Limb (tissue), 2 donors: ENCODE results near the gene F2RL3.
A peak's percentile ranks its signal among the peaks of the same experiment; 100 is the strongest.

Experiments used
- DNase-seq, 2 donors: peaks; one replicate each; pipeline ENCODE4 v3.0.0-alpha.2; 2016; ENCODE audit errors: extremely low spot score in 2 of 2

The F2RL3 gene

DNA sequence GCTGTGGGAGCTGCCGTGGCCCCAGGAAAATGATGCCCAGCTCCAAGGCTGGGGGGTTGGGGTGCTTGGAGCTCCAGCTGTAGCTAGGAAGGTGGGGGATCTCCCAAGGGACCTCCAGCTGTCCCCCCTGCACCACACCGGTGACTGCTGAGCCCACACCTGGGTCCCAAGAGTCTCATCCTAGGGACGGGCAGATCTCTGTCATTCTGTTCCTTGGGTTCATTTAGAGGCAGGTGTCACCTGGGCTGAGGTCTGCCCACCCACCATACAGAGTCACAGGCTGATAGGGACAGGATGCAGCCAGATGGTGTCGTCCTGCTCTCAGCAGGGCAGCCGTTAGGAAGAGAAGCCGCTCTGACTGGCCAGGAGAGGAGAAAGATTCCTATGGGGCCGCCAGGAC lies 5.3 kb downstream of the F2RL3 start:
- DNase-seq, result no peak

DNA sequence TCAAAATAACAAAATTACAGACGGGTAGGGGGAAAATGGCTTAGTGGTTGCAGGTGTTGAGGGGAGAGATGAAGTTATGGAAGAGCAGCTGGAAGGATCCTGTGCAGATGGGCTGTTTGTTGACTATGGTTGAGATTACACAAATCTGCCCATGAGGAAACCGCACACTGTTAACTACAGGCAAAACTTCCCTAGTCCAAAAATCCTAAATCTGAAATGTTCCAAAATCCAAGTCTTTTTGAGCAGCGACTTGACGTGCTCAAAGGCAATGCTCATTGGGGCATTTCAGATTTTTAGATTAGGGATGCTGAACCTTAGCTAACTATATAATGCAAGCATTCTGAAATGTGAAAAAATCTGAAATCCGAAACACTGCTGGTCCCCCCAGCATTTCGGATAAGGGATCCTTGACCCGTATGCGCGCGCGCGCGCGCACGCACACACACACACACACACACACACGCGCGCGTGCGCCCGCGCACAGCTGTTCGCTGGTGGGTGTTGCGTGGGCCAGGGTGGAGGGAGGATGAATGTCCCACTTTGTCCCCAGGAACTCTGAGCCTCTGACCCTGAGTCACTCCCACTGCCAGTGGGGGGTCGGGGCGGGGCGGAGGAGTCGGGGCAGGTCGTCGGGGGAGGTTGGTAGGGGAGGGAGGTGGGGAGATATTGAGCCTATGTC lies 6.8 kb downstream of the F2RL3 start:
- DNase-seq, result peak in 1 of 2 donors; percentile 64

DNA sequence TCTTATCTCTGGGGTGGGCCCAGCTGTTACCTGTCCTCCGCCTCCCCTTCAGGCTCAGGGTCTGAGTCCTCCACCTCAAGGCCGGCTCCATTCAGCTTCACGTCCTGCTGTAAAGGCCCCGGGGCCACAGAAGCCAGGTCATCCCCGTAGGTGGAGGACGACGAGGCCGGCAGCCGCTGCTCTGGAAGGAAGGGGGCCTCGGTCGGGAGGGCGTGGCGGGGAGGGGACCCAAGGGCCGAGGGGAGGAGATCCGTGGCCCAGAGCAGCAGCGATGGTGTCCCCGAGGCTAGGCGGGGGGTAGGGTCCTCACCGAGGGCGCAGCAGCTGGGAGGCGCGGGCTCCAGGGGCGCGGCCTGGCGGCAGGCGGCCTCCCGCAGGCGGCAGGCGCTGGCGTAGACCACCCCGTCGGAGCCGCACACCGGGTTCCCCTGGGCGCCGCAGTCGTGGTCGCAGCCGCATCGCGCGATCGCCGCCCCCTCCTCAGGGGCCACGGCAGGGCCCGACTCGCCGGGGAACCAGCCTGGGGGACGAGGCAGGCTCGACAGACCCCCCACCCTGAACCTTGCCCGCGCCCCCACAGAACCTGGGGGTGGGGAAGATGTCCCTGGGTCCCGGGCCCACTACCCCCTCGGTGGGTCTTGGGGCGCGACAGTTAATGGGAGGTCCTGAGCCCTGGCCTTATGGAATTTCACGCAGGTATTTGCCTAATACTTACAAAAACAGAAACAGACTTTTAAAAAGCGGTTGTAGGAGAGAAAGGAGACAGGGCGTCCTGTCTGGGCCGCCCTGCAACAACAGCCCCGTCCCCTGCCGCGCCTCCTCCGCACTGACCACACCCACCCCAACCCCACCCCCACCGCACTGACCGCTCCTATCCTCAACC lies 7.6 kb downstream of the F2RL3 start:
- peak in 1 of 2 donors; percentile 60 for DNase-seq

DNA sequence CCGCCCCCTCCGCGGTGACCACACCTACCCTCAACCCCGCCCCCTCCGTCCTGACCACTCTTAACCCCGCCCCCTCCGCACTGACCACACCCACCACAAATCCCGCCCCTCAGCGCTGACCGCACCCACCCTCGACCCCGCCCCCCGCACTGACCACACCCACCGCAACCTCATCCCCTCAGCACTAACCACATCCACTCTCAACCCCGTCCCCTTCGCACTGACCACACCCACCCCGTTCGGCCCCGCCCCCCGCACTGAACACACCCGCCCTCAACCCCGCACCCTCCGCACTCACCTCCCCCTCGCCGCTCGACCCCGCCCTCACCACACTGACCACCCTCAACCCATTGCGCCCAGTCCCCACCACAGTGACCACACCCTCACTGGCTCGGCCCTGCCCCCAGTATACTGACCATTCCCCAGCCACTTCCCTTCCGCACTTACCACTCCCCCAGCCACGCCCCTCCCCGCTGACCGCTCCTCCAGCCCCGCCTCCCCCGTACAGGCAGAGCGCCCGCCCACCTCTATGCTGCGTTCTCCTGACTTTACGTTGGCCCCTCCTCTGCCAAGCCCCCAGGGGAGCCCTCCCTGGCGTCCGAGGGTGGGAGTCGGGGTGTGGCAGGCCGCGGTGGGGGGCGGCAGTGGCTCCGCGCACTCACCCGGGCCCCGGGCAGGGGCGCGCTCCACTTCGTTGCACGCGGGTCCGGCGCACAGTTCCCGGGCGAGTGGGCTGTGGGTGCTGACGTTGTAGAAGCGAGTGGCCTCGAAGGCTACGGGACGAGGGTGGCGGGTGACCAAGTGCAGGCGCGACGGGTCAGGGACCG lies 8.4 kb downstream of the F2RL3 start:
- peak; percentile 80 to 93 for DNase-seq

DNA sequence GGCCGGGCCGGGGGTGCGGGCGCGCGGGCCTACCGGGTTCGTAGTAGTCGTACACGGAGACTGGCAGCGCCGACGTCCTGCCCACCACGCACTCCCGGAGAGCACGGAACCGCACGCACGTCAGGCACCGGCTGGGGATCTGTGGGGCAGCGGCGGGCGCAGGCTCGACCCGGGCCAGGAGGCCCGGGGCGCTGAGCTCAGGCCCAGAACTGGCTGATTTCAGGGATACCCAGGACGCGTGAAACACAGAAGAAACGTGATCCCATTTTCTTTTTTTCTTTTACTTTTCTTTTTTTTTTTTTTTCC lies 9.0 kb downstream of the F2RL3 start:
- DNase-seq, result peak in 1 of 2 donors; percentile 9

DNA sequence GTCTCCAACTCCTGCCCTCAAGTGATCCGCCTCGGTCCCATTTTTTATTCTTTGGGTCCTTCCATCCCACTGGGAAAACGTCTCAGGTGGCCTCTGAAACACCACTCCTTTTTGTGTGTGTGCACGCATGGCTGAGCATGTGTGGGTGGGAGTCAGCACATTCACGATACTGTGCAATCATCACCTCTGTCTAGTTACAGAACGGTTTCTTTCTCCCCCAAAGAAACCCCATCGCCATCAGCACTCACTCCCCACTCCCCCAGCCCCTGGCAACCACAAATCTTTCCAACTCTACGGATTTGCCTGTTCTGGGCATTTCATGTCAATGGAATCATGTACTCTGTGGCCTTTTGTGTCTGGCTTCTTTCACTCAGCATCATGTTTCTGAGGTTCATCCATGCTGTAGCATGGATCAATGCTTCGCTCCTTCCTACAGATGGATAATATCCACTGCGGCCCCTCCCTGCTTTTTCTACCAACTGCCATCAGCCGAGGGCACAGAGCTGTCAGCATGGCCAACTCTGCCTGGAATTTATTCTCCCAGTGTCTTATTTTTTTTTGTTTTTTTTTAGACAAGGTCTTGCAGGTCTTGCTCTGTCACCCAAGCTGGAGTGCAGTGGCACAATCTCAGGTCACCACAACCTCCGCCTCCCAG lies 9.7 kb downstream of the F2RL3 start:
- no peak for DNase-seq

DNA sequence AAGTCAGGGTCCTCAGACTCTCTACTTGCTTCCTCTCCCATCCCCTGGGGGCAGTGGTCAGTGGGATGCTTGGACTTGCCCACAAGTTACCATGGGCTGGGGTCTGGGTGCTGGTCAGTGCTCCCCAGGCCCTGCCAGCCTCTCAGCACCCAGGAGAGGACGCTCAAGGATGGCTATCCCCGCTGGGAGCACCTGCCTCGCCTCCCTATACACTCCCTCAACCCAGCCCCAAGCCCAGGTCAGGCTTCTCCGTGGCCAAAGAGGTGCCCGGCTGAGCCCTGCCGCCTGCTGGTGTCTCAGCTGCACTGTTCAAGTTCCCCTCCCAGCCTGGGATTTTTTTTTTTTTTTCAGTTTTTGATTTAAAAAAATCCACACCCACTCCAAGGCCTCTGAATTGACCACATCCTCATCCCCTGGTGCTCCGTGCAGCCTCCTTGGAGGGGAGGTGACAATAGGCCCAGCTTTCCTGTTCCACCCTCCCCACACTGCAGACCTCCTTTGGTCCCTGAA lies 10.8 kb downstream of the F2RL3 start:
- DNase-seq, result no peak

DNA sequence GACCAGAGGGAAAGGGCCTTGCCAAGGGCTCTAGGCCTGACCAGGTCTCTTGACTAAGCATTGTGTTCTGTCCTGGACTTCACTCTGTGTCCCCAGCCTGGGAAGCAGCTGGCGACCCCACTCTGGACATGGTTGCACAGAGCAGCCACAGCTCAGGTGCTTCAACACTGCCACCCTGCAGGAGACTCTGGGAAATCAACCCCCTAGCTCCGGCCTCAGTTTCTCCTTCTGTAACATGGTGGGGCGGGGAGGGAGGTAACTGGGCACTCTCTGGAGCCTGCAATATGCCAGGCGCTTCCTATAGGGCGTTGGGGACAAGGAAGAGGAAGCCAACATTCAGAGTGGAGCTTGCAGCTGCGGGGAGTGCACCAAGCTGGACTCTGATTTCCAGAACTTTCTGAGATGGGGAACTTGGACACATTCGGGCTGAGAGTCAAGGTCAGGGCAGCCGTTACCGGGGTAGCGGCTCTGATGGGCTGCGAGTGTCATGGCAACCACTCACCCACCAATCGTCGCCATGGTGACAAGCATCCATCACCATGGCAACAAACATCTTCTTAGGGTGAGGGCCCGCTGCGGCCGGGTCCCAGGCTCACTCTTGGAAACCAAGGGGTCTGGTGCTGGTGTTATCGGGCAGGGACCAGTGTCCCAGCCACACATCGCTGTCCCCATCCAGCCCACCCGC lies 12.8 kb downstream of the F2RL3 start:
- DNase-seq, result no peak

DNA sequence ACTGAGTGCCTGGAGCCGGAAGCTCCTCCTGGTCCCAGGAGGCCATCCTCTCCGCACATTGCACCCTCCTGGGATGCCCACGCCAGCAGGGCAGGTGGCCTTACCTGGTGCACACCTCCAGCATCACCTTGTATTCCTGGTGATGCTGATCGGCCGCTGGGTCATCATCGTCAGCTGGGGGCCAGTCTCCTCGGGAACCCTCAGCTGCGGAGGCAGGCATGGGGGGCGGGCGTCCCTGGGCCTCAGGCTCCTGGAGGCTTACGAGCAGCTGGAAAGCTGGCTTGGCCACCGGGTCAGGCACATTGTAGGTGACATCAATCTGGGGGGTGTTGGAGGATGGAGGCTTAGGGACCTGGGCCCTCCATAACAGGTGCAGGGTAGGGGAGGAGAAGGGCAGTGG lies 13.7 kb downstream of the F2RL3 start:
- DNase-seq, result no peak

DNA sequence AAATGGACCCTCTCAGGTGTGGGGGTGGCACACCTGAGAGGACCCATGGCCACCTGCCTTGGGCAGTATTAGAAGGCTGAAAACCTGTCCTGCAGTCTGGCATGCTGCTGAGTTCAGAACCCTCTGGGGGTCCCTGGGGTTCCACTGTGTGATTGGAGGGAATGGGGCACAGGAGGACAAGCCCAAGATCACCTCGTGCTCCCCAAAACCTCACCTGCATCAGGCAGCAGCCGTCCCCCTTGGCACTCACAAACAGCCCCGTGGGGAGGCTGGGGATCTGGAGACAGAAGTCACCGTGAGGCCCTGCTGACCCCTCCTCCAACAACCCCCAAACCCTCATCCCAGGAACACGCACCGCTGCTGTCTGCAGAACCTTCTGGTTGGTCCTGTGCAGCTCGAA lies 14.5 kb downstream of the F2RL3 start:
- DNase-seq, result no peak

DNA sequence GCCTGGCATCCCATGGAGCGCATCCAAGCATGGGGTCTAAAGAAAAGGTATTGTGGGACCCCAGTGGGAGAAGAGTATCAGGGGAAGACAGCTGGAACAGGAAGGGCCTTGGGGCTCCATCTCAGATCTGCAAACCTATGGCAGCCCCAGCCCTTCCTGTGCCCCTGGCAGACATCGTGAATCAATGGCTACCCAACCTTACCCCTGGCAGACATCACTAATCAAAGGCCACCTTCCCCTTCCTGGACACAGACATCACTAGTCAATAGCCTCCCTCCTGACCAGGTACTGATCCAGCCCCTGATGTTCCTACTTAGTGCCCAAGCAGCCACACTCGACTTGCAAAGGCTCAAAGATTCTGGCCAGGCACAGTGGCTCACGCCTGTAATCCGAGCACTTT lies 15.8 kb downstream of the F2RL3 start:
- no peak for DNase-seq

DNA sequence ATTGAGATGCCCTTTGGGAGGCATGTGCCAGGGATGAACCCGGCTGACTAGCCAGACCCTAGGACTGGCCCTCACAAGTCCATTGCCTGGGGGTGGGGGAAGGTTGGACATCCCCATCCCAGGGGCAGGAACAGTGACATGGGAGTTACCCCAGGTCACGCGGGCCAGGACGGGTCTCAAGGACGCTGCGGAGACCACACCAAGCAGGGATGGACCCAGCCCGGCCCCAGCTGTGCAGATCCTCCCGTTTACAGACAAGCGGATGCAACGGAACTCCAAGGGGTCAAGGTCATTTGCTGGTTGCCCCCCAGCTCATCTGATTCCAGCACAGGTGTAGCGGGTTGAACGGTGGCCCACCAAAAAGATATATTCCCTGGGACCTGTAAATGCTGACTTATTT lies 20.0 kb downstream of the F2RL3 start:
- no peak for DNase-seq

DNA sequence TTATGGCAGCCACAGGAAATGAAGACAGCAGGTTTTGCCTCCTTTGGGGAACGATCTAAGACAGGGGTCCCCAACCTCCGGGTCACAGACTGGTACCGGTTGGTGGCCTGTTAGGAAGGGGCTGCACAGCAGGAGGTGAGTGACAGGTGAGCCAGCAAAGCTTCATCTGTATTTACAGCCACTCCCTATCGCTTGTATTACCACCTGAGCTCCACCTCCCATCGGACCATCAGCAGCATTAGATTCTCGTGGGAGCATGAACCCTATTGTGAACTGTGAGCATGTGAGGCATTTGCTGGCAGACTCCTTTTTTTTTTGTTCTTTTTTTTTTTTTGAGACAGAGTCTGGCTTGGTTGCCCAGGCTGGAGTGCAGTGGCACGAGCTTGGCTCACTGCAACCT lies 22.2 kb downstream of the F2RL3 start:
- DNase-seq, result no peak

DNA sequence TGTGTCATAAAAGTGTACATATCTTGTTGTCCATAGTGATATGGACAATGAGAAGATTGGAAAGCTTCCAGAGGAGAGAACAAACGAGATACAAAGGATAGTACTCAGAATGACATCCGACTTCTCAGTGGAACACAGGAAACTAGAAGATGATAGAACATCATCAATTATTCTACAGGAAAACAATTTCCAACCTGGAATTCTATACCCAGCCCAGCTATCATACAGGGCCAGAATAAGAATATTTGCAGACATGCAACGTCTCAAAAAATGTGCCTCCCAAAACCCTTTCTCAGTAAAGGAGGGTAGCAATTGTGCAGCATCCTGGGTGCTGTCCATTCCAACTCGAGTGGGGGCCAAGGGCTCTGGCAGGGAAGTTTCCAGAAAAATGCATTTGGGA lies 24.0 kb downstream of the F2RL3 start:
- DNase-seq, result no peak

DNA sequence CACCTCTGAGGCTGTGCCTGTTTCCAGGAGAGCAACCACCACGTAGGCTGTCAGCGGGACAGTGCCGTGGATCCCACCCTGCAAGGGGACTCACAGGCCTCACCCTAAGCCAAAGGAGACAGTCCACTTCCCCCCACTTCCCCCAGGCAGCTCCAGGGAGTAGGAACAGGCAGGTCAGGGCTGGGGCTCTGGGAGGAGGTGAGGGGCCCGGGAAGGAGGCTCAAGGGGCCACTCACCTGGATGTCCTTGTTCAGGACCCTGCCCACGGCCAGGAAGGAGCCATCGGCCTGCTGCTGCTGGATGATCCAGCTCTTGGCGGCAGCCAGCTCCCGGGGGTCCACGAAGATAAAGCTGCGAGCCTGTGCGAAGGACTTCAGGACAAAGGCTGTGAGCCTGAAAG lies 25.6 kb downstream of the F2RL3 start:
- DNase-seq, result no peak

DNA sequence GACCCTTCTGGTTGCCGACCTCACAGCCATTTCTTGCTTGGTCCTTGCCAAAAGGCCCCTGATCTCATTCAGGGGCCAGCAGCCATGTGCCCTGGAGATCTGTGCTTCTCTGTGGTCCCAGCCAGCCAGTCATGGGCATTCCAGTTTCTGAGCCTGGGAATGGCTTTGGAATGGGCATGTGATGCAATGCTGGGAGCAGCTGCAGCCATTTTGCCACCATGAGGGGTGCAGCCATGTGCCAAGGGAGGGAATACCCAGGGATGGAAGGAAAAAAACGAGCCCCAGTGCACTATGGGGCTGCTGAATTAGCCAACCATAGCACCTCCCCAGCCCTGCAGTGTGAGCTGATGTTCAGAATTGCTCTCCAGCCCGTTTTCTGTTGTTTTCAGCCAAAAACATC lies 26.3 kb downstream of the F2RL3 start:
- DNase-seq, result no peak

DNA sequence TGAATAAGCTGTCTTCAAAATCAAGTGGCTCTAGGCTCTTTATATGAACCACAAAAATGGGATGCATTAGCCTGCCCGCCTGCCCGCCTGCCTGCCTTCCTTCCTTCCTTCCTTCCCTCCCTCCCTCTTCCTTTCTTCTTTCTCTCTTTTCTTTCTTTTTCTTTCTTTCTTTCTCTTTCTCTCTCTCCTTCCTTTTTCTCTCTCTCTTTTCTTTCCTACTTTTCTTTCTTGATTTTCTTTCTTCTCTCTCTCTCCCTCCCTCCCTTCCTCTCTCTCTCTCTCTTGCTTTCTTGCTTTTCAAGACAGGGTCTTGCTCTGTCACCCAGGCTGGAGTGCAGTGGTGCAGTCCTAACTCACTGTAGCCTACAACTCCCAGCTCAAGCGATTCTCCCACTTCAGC lies 26.9 kb downstream of the F2RL3 start:
- no peak for DNase-seq

DNA sequence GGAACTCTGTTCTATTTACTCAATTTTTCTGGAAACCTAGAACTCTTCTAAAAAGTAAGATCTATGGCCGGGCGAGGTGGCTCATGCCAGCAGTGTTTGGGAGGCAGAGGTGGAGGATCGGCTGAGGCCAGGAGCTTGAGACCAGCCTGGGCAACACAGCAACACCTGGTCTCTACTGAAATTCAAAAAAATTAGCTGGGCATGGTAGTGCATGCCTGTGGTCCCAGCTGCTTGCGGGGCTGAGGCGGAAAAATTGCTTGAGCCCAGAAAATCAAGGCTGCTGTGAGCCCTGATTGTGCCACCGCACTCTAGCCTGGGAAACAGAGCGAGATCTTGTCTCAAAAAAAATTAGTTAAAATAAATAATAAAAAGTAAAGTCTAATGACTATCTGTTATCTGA lies 28.6 kb downstream of the F2RL3 start:
- no peak for DNase-seq

DNA sequence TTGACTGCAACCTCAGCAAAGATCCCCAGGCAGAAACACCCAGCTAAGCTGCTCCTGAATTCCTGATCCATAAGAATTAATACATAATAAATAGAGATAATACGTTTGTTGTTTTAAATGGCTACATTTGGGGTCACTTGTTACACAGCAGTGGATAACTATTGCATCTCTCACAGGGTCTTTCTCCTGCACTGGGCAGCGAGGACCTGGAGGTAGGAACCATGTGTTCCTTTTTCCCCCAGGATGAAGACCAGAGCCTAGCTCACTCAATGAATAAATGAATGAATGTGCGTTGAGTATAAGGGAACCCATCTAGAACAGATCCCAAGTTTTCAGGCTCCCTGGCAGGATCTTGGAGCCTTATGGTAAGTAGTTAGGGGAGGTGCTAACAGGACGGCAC lies 30.7 kb downstream of the F2RL3 start:
- no peak for DNase-seq

DNA sequence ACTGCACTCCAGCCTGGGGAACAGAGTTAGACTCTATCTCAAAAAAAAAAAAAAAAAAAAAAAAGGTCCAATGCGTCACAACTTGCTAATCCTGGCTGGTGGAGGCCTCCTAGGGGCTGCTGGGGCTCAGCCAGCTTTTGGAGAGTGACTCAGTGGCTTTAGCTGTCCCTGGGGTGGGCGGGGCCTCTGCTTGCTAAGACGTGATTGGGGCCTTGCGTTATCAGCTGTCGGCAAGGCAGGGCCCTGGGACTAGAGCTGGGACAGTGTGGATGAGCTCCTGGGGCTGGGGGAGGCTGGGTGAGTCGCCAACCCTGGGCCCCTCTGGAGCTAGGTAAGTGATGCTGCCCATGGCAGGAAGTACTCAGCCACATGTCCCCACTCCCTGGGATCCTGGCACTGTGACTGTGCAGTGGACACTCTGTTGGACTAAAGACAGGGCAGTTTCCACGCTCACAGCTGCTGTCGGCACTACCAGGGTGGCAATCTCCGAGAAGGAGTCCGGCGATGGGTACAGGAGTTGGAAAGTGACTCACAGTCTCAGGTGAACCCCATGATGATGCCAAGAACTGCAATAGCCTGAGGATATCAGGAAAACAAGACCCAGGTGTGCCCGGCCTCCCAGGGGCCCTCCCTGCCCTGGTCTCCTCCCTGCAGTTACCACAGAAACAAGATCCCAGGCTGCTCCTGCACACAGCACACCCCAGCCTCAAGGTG lies 32.2 kb downstream of the F2RL3 start:
- no peak for DNase-seq
